Sciatic nerve (tissue), 2 donors: ENCODE results near the gene HLA-DMB. TPM values are rescaled to one million over a fixed set of nuclear protein-coding genes. Genes with fewer than 3 reads are reported as not detected.

Experiments
- ATAC-seq: fragments of 200-7000 bp; cut with Tn5 transposase; one replicate; pipeline ENCODE4 v1.9.1; 2020; ENCODE audit warnings: mild to moderate bottlenecking, moderate library complexity
- DNase-seq: peaks from one replicate; pipeline ENCODE4 v3.0.0-alpha.2; 2020; ENCODE audit warnings: low spot score
- intact Hi-C: fragments of 100-400 bp; cut with DNase I; formaldehyde crosslinking; loops from one replicate; pipeline ENCODE4 v1.14.2; 2022
- total RNA-seq: library from RNA; stranded (reverse); fragmentation: NEBNext Ultra II Directional; extraction: Animal tissue kit (Norgen Biotek cat#: 25700); gene quantifications from one replicate; pipeline ENCODE4 v1.2.1, GENCODE V29; 2021
- donor health status: DM: no; HTN: no; CAD: no.
- donor health status: DM: no; HTN: no; CAD: no.

HLA-DMB gene
- total RNA-seq, 1 donor from 2014 or later, result 46.9 TPM

DNA sequence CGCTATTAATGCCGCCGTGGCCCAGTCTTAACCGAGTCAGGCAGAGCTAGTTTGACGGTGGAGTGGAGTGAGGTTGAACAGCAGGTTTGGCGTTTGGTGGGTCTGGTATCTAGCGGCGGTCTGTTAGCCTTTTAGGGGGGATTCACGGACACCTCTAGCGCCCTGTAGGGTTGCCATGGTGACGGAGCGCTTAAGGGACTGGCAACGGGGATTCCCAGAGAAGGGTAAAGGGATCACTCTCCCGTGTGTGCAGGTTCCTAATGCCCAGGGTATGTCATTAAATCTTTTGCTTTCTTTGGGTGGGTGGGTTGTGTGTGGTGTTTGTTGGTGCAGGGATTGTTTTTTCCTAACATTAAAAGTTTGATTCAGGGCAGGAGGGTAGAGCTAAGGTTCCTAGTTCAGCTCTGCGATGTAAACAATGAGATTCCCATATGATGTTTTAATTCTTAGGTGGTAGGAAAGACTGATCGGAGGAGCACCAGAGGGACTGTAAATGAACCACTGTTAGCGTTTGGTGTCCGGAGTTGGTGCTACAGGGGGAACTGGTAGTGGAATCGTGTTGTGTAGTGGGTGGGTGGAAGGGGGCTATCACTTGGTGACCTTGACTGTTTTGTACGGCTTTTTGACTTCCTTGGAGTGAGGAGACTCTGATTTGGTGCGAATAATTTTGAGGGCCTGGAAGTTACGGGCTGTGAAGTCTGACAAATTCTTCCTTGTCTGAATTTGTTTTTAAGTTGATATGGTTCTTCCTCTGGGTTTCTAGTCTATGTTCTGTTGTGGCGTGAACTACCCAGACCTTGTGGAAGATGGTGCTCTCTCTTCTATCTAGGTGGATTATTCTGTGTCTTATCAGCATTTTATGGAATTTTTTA is 32.6 kb upstream of the HLA-DMB start:
- intact Hi-C loops, result no loop called here
- DNase-seq, result peak; percentile 71
- ATAC-seq, result no peak

DNA sequence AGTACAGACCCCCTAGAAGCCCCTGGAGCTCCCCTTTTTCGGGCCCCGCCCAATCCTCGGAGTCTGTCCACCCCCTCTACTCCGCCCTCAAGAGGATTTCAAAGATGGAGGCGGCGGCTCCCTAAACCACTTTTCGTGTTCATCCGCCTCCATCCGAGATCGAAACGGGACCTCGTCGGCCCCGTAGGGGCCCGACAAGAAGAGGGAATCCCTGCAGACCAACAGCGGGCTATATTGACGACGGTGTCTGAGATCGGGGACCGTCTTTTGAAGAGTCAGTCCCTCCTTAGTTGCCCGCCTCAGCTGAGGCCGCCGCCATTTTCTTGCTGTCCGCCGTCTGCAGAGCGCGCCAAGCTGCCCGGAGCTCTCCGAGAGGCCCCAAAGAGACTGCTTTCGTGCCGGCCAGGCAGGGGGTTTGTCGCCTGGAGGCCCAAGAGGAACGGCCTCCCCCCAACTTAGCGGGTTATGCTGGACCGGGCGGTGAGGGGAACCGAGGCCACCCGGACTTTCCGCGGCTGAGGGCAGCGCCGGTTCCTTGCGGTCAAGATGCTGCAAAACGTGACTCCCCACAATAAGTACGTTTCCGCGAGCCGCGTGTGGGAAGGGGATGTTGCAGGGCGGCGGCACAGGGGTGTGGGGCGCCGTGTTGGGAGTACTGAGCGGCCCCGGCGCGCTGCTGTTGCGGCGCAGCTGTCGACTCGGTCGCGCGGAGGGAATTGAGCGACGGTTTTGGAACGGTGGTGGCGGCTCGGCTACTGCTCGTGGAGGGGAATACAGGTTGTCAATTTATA is 31.7 kb upstream of the HLA-DMB start:
- DNase-seq, result peak; percentile 77
- ATAC-seq, result no peak
- intact Hi-C loops, result no loop called here

DNA sequence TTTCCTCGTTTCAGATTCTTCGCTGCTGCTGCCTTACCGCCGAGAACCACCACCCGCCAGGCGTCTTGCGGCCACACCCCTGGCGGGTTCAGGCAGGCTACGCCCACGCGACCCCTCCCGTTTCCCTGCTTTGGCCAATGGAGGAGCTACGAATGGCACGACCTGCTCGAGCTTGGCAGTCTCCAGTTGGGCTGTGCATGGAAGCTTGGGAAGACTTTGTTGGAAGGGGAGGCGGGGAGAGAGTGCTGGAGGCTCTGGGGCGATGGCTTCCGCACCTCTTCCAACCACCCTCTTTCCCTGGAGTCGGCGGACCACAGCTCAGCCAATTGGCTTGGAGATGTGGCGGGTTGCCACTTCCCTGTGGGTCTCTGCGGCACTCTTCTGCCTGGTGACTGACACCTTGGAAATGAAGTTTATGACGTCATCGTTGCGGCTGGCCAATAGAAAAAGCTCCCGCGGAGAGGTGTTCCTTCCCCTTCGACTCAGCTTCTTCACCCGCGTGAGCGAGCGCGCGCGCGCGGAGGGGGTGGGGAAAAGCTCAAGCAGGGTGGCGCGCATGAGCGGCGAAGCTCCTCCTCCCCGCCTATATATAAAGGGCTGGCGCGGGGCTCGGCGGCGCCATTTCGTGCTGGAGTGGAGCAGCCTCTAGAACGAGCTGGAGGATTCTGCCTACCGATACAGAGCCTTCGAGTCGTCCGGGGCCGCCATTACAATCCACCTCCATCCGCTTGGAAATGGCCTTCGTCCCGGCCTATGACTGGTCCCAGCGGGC is 30.9 kb upstream of the HLA-DMB start:
- intact Hi-C loops, result no loop called here
- DNase-seq (peak; percentile 100), ATAC-seq (peak; percentile 79)

DNA sequence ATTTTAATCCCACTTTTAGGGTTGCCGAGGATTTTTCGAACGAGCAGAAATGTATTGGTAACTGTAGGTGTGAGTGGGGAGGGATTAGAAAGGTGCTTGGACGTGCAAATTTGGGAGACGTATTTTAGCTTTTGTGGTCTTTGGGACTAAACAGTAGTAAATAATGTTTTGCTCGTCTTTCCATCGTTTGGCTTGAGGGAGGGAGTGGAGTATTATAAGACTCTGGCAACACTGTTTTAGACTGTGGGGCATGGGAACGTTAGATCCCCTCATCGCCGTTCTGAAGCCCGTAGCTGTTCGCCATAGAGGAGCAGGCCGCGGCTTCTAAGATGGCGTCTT is 30.4 kb upstream of the HLA-DMB start:
- DNase-seq (no peak), ATAC-seq (no peak)
- intact Hi-C loops, result no loop called here

DNA sequence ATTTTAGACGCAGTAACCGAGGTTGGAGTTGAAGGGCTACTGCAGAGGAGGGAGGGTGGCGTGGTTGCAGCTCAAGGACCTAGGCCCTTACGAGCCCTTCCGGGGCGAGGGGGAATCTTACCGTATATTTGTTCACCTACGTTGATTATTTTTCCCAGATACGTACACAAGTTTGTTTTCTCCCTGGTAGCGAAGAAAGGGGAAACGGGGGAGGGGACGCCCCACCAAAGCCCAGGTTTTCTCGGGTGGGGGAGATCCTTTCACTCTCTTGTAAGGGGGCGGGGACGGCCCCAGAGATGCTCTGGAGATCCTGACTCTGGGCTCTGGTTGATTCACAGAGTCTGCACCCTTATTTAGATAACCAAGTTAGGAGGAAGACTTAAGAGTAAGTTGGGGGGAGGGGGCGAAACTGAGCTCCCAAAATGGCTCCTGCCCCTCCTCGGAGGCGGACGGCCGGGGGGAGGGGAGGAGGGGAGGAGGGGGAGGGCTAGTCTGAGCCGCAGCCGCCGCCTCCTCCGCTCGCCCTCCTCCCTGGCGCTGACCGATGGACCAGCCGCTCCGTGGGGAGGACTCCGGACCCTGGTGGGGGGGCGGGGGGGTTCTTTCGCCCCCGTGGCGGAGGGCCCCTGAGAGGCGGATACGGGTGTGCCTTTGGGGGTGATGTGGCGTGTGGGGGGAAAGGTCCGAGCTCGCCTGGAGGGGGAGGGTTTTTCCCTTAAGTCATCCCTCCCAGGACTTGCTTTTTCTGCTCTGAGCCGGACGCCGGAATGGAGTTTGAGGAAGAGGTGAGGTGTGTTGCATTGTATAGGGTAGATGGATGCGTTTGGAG is 29.8 kb upstream of the HLA-DMB start:
- peak; percentile 69 for ATAC-seq
- intact Hi-C loops, result no loop called here

DNA sequence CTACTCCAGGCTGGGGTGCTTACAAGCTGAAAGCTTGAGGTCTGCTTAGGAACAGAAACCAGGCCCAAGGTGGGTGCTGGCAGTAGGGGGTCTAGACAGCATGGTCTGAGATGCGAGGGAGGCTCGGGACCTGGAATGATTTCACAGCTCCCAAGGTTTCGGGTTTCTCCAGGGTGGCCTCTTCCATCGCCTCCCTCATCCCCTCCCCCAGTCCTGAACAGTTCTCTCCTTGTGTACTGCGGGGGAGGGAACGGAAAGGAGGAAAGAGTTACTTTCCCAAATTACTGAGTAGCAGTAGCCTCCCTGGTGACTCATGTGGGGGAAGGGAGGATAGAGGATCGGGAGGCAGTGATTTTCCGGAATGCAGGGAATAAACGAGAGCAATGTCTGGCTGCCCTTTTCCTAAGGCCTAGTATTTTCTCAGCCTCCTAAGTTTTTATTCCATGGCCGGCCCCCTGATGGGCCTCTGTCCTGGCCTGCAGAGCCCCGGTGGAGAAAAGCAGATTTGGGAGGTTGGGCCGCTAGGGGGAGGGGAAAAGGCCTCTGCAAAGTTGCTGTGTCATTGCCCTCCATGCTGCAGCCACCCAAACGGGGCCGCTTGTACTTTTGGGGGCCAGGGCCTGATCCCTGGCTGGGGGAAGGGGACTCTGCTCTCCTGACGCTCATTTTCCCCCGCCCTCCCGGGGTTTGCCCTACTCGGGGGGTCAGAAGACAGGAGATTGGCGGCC is 29.0 kb upstream of the HLA-DMB start:
- intact Hi-C loops, result no loop called here
- ATAC-seq (peak; percentile 25), DNase-seq (peak; percentile 88)

More for the DNA sequence above, 29.8 kb upstream of the HLA-DMB start:
- peak; percentile 95 for DNase-seq

DNA sequence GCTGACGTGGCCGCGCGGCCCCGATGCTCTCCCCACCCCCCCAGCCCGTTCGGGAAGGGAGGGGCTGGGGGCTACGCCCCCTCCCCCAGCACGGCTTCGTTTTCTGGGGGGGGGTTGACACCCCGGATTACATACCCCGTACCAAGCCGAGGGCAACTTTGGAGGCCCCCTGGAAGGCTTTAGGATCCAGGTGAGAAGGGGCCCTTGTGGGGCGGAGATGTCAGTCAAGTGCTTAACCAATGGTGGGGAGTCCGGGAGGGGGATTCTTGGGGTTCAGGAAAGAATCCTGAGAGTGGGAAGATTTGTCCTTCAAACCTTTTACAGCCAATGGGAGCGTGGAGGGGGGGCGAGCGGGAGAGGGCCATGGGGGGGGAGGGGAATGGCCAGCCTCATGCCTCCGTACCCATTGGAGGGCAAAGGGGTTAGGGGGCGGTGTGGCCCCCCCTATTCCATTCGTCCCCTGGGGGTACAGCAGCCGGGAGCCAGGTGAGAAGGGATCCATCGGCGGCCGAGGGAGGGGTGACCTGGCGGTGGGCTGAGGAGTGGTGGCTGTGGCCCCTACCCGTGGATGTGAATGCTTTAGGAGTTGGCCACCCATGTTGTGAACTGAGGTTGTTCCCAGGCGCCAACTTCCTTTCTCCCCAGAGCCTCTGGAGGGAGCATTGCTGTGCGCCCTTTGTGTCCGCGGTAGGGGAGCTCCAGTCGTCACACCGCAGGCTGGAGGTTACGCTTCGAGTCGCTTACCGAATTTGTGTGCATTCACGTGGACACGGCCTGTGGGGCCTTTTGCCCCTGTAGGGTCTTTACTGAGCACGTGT is 28.2 kb upstream of the HLA-DMB start:
- DNase-seq, result peak; percentile 85
- intact Hi-C loops, result no loop called here
- peak; percentile 58 for ATAC-seq

DNA sequence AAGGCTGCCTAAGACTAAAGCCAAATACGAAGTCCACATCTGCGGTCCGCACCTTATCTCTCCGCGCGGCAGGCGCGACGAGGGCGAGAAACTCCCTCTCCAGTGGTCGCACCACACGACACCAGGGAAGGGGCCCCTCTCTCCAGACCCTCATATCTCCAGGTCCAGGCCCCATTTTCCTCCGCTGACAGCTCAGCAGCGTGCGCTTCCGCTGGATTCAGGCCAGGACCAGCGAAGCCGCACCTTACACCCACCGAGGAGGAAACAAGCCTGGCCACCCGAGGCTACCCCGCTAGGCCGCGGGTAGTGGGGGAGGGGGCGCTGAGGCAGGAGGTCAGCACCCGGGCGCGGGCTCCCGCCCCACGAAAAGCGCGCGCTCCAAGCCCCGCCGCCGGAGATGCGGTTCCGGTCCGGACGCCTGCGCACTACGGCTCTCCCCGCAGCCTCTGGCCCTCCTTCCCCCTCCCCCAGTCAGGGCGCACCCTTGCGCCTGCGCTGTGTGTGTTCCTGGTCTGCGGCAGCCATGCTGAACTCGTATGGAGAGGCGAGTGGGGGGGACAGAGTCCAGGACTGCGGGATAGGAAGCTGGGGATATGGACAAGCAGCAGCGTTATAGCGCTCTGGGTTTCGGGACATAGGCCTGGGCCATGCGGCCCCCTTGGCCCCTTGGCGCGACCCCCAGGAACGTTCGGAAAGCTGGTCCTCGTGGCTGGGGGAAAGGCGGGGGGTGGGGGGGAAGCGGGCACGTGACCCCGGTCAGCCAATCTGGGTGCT is 27.5 kb upstream of the HLA-DMB start, which contains the start of gene BRD2:
Gene BRD2, plus strand, starts transcription at position 502 of the 774 bp plus-strand sequence. CDS start 4,305 bp downstream, outside the sequence.
- ATAC-seq, result peak; percentile 75
- intact Hi-C loops, result no loop called here
- peak; percentile 98 for DNase-seq

DNA sequence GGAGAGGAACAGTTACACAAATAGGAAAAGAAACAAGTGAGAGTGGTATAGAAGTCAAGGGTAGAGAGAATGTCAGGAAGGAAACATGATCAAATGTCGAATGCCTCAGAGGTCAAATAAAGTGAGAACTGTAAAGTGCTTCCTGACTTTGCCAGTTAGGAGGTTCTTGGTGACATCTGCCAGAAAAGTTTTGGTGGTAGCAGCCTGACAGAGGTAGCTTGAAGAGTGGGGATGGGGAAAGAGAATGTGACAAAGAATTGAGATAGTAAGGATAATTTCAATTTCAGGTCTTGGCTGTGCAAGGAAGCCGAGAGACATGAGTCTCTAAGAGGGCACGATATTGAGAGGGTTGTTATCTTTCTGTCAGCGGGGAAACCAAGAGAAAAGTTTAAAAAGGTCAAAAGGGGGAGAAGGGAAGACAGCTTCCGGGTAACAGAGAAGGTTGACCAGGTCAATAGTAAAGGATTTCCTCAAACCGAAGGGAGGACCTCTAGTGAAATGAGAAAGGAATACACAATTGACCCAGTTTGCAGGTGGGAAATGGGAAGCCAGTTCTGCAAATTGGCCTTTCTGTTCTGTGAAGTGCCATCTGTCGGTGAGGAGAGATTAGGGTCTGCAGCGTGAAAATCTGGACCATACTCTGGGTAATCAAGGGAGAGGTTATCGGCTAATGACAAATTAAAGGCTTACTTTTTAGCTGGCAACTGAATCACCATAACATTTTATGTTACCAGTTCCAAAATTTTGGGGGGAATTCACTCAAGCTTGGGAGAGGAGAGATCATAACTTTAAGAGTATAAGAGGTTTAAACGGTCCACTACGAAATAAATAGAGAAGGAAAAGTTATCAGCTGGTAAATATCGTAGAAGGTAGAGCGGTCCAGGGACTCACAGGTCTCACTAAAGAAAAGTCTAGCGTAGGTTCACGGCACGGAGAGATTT is 26.6 kb upstream of the HLA-DMB start:
- ATAC-seq, result no peak
- no peak for DNase-seq
- intact Hi-C loops, result no loop called here

DNA sequence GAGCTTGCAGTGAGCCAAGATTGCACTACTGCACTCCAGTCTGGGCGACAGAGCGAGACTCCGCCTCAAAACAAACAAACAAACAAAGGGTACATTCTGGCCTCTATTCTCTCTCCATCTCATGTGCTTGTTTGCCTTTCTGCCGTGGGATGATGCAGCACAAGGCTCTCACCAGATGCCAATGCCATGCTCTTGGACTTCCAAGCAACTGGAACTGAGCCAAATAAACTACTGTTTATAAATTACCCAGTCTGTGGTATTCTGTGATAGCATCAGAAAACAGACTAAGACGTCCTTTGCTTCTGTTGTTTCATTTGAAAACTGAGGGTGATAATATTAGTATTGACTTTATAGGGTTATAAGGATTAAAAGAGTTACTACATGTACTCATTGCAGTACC is 23.9 kb upstream of the HLA-DMB start:
- ATAC-seq, result no peak
- DNase-seq, result no peak
- intact Hi-C loops, result no loop called here

DNA sequence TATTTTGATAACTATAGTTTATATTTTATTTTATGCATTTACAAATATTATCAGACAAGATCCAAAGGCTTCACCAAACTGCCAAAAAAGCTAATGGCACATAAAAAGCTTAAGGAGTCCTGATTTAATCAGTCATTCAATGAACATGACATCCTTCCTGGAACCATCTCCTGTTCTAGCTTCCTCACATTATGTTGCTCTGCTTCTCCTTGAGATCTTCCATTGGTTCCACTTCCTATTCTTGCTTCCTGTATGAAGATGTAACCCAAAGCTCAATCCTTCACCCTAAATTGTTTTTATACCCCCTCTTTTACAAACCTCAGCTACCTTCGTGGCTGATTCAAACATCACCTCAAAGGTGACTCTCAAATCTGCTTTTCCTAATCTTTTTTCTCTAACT is 23.0 kb upstream of the HLA-DMB start:
- ATAC-seq (no peak), DNase-seq (no peak)
- intact Hi-C loops, result no loop called here

DNA sequence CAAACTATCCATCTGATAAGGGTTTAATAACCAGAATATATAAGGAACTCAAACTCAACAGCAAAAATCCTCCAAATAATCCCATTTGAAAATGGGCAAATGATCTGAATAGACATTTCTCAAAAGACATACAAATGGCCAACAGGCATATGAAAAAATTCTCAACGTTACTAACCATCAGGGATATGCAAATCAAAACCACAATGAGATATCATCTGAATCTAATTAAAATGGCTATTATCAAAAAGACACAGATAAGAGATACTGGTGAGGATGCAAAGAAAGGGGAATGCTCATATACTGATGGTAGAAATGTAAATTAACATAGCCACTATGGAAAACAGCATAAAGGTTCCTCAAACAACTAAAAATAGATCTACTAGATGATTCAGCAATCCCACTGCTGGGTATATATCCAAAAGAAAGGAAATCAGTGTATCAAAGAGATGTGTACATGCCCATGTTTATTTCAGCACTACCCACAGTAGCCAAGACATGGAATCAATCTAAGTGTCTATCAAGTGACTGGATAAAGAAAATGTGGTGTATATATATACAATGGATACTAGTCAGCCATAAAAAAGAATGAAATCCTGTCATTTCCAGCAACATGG is 21.5 kb upstream of the HLA-DMB start:
- intact Hi-C loops, result no loop called here
- ATAC-seq (no peak), DNase-seq (no peak)

DNA sequence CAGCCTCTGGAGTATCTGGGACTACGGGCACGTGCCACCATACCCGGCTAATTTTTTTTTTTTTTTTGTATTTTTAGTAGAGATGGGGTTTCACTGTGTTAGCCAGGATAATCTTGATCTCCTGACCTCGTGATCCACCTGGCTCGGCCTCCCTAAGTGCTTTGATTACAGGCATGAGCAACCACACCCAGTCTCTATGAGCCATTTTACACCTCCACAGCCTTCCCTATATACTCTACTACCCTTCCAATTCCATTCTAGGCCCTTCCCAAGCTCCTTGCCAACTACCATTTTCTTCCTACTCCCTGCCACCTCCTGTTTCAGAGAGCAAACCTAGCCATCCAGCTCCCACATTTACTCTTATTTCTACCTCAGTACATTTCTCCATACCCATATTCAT is 19.7 kb upstream of the HLA-DMB start:
- ATAC-seq (no peak), DNase-seq (no peak)
- intact Hi-C loops, result no loop called here

DNA sequence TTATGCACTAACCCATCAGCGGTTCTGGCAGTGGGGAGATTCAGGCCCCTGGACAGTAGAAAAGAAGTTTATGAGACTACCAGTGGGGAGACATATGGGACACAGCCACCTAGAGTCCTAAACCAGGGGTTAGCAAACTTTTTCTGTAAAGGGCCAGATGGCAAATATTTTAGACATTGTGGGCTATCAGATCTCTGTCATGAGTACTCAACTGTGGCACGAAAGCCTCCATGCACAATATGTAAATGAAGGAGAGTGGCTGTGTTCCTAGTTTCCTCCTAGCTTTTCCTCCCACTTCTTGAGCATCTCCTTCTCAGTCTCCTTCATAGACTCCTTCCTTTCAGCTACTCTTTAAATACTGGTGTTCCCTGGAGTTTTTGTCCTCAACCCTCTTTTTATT is 15.3 kb upstream of the HLA-DMB start:
- intact Hi-C loops, result no loop called here
- DNase-seq (no peak), ATAC-seq (no peak)
